HG03175 (cell line): ENCODE measurements around the gene GRB10.

Experiments
- ATAC-seq: cut with Tn5 transposase; IDR thresholded peaks from one replicate; pipeline ENCODE4 v1.9.1; 2021; ENCODE audit warnings: mild to moderate bottlenecking, moderate library complexity; ENCODE audit not compliant: unreplicated experiment

Gene GRB10

DNA sequence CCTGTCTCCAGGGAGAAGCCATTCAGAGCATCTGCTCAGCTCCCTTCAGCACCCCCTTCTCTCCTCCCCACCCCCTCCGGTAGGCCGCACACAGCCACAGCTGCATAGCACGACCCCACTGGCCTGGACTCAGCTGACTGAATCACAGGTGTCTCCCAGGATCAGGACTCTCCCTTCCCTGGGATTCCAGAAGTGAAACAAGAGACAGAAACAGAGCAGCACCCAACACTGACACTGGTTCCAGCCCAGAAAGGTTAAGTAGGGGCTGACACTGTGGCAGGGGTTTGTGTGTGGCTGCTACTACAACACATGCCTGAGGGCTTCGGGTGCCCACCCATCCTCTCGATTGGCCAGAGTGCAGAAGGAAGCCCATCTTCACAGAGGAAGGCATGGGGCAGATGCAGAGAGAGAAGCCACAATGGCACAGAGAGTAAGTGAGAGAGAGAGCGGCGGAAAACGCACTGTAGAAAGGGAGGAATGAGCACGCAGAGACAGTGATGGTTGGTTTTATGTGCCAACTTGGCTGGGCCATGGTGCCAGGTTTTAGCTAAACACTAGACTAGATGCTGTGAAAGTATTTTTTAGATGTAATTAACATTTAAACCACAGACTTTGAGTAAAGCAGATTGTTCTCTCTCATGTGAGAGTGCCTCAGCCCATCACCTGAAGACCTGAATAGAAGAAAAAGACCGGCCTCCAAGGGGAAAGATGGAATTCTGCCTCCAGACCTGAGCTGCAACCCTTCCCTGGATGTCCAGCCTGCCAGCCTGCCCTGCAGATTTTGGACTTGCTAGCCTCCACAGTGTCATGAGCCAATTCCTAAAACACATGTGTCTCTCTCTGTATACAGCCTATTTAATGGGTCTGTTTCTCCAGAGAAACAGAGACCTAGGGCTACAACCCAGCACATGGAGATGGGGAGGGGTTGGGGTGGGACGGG, 107.5 kb downstream of the GRB10 start:
- ATAC-seq: no peak

DNA sequence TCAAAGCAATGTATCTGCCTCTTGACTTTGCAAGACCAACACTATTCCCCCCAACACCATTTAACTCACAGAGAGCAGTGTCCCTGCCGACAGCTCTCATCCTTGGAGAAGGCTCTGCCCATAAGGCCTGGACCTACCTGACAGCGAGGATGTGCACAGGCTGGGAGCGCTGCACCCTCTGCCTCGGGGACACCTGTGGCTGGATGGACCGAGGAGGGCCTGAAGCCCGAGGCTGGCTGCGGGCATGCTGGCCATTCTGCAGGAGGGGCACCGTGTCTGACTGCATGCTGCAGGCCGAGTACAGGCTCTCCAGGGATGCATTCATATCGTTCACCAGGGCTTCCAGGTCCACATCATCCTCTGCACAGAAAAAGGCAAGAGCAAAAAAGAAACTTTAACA, 108.4 kb downstream of the GRB10 start:
- ATAC-seq: no peak

DNA sequence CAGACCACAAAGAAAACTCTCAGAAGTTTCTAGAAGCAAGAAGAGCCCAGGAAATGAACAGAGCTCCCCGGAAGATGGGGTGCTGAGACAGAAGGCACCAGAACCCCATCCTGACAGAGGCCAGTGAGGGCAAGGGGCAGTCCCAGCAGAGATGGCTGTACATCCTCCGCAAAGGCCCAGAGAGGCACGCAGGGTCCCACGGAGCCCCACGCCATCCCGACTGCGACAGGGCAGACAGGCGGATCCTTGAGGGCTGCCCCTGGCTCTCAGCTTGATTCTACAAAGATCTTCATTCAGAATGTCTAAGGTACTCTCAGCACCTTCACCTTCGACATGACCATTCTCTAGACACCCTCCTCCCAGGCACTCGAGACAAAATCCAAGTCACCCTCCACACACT, 109.6 kb downstream of the GRB10 start:
- ATAC-seq: no peak

DNA sequence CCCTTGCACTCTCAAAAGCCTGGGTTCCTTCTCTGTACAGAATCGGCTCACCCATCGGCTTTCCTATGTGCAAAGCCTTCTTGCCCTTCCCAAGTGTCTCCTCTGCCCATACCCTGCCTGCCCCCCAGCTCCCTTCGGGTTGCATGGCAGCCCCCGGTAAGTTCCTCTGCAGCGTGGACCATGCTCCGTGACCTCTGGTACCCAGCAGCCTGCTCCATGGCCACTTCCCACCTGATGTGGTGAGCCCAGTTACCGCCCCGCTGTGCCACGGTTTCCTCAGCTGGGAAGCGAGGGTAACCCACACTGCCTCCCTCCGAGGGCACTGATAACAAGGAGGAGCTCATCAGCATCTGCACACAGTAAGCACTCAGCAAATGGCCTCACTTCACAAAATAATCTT, 110.7 kb downstream of the GRB10 start:
- no peak for ATAC-seq

DNA sequence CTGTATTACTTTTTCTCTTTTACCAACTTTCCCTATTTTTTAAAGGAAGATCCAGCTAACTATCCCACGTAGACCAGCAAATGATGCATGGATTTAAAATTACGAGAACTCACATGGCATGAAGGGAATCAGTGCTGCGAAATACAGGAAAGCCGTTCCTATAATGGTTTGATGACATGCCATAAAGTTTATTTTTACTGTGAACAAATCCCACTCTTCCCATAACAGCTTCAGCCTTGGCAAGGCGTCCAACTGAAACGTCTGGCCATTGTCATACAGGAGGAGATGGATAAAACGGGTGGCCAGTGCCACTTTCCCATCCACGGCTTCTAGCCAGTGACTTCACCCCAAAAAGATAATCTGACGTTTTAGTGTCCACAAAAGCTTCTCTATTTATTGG, 111.3 kb downstream of the GRB10 start:
- ATAC-seq: no peak

DNA sequence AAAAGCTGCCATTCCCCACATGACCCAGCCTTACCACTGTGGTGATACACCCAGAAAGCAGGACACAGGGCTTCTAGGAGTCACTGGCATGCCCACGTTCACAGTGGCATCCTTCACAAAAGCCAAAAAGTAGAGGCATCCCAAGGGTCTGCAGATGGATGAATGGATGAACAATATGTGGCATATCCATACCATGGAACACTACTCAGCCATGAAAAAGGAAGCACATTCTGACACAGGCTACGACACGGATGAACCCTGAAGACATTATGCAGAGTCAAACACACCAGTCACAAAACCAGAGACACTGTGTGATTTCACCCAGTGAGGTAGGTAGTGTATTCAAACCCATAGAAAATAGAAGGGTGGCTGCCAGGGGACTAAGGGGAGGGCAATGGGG, 112.8 kb downstream of the GRB10 start:
- no peak for ATAC-seq

DNA sequence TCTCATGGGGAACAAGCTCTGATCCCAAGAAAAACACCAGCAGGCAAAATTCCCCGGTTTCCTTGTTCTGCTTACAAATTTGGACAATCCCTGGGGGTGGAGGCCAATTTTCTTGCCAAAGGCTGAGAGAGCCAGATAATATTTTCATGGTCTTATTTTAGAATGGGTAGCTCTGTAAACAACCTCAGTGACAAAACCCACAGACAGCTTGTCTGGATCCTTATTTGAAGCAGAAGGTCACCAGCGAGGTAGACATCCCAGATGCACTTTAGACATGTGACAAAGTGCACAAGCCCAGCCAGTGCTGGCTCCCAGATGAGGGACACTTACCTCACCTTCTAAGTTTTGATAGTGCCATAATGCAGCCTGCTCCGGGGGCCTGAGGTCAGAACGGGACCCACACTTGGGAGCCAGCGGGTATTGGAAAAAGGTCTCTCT, 114.9 kb downstream of the GRB10 start:
- ATAC-seq: no peak

DNA sequence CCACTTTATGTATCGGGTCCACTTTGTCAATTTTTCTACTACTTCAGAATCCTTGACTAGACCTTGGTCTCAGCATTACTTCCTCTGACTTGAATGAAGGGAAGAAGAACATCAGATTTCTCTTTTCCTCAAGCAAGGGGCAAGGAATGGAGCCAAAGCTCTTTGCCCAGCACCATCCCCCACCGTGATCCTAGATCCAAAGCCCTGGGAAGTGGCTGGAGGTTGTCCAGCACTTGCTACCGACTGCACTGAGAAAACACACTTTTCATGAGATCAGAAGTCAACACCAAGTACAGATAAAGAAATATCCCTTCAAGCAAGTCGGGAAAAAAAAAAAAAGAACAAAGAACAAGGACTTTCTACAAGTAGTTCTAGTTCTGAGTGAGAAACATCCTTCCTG, 115.4 kb downstream of the GRB10 start:
- ATAC-seq: no peak

DNA sequence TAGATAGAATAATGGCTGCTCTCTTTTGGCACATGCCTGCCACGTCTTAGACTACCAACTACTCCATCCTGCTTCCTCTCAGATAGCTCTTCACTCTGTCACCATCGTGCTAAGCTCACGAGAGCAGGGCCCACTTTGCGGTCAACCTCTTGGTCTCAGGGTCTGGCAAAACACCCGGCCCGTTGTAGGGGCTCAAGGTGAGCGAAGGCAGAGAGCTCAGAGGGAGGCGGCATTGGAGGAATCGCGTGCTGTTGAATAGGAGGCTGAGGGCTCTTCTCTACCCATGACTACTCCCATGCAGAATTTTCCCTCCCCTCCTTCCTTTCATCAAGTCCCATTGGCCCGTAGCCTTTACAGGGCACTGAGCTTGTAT, 116.6 kb downstream of the GRB10 start:
- no peak for ATAC-seq

DNA sequence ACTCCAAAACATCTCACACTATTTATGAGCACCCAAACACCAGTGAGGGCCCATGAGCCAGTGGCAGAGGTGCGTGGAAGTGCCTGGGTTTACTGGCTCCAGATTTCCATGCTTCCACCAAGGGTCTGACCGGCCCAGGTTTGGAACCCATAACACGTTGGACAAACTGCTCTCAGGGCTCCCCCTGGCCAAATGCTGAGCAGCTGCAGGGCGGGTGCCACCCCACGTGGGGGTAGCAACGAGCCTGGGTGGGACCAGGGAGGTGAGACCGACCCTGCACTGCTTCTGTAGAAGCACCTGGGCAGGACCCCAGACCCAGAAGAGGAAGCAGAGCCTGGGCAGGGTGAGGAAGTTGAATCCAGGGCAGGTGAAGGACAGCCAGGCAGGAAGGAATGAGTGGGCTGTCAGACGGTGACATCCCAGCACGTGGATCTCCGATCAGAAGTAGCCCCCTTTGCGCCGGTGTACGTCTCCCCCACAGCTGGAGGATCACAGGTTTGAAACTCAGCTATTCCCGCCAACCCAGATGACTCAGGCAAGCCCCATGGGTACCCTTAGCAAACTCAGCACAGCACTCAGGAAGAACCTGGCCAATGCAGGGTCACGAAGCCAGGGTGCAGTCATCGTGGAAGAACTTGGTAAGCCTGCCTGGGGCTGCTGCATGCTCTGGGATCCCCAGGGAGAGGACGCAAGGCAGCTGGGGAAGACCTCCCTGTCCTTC, 117.1 kb downstream of the GRB10 start:
- peak; percentile 3 for ATAC-seq

DNA sequence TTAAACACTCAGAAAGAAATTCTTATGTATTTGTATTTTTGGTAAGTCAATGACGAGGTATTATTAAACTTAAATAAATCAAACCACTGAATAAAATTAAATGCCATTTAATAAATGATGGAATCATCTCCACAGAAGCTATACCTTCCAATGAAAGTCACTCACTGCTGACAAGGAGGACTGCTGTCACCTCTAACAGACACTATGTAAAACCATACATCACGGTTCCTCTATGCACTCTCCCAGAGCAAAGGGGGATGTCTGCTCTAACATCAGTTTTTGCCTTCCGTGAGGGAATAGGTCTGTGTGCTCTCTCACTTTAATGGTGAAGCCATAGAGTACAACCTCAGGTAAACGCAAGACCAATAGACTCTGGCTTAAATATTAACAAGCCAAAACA, 117.8 kb downstream of the GRB10 start:
- peak; percentile 28 for ATAC-seq

DNA sequence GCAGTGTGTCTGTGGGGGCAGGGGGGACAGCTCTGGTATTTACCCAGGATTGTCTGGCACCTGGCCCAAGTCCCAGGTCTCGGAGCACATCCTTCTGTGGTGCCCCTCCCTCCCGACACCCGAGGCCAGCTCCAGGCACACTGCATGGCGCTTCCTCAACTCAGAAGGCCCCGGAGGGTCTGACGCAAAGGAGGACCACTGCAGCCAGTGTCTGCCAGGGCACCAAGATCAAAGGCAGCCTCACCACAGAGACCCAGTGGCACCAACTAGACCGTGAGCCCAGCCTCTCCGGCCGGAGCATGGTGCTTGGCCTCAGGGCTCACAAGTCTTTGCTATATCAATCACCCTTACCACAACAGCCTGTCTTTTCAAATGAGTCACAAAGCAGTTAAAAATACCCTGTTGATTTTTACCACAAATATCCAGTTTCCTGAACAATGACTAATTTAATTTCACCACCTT, 118.2 kb downstream of the GRB10 start:
- peak; percentile 69 for ATAC-seq

DNA sequence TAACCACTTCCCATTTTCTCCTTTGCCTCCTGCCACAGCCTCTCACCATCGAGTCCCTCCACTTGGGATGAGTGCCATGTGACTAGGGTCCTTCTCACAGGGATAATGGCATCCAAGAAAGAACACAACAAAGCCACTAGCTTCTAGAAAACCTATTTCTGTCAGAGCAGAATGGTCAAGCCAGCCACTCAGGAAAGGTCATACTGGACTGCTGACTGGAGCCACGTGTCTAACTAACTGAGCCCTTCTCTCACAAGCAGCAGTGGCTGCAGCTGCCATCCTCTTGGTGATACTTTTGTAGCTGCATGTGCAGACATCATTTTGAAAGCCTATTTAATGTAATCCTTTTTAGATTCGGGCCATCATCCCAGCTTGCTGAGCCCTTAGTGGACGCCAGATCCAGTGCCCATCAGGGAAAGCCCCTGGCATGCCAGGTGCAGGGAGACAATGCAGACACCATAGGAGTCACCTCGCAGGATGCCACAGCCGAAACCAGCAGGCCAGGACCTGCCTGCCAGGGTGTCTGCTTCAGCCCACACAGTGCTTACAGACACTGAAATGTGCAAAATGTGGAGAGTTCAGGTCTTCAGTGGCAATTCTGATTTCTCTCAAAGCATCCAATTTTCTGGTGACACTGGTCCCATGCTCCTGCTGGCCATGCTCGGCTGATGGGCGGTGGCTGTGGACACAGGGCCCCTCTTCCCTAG, 119.1 kb downstream of the GRB10 start:
- no peak for ATAC-seq

DNA sequence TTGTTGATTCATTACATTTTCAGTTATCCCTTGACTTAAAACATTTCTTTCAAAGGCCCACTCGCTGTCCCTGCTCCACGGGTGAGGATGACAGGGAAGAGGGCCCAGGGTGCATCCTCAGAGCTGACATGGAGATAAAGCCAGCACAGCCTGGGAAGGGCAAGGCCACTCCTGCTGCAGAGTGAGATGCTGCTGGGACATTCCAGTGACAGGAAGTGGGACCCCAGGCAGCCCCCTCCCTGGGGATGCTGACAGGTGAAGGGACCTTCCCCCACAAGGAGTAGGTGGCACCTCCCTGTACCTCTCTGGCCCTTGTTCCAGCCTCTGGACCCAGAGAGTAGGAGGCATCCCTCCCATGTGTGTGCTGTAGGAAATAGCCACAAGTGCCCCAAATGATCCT, 119.7 kb downstream of the GRB10 start:
- no peak for ATAC-seq

DNA sequence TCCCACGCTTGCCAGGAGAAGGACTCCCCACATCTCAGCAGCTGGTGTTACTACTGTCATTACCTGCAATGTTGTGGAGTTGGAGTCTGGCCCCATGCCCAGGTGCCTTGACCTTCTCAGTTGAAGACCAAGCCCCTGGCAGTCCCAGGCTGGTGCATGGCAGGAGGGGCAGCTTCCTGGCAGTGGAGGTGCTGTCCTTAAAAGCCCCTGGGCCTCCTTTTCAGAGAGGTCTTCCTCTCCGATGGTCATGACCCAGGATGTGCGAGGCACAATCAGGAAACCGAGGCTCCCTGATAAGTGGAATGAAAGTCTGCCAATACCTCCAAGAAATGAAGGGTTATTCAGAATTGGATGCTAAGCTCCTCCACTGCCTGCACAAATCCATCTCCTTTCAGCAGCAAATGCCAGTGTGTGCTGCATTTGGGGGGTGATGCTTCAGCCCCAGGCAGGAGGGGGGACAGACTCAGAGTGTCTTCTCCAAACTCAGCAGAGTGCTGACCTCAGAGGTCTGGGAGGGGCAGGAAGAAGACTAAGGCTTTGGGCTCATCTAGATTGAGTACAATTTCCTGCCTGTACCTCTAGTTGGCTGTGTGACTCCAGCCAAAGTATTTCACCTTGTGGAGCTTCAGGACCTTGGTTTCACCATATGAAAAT, 120.5 kb downstream of the GRB10 start:
- no peak for ATAC-seq

DNA sequence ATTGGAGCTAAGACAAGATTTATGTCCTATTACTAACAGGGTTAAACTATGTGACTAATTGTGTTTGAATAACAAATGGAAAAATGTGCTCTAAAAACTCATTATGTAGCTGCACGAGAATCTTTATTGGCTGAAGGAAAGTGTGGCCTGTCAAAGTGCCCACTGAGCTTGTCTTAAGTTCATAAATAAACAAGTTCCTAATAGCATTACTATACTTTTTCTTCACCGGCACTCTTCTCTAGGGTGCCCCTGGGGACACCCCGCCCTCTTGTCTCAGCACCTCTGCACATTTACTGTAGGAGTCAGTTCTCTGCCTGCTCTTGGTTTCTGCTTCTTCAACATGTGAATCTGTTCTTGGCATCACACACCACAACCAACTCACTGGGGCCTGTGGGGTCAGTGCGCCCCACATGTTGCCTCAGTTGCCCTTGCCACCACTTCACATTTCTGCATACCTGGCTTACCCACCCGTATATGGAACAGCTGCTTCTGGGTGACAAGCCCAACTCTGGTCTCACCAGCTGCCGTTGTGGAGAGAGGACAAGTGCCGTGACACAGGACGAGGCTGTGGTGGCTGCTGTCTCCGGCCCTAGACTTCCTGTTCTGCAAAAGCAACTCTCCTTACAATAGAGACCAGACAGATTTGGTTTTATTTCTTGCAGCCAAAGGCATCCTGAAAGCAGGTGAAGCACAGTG, 121.2 kb downstream of the GRB10 start:
- peak; percentile 55 for ATAC-seq

DNA sequence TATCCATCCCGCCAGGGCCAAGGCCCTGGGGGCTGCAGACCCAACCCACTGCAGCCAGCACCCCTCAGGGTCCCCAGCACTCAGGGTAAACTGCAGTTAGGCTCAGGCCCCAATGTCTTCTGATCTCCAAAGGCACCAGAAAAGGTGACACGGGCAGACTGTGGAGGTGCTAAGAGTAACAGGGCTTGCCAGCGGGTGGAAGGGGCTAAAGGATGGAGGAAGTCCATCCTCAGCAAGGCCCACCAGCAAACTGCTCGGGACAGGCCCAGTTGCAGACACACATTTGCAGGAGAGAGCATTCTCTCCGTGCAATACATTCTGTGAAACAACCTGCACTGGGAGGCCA, 121.9 kb downstream of the GRB10 start:
- no peak for ATAC-seq

DNA sequence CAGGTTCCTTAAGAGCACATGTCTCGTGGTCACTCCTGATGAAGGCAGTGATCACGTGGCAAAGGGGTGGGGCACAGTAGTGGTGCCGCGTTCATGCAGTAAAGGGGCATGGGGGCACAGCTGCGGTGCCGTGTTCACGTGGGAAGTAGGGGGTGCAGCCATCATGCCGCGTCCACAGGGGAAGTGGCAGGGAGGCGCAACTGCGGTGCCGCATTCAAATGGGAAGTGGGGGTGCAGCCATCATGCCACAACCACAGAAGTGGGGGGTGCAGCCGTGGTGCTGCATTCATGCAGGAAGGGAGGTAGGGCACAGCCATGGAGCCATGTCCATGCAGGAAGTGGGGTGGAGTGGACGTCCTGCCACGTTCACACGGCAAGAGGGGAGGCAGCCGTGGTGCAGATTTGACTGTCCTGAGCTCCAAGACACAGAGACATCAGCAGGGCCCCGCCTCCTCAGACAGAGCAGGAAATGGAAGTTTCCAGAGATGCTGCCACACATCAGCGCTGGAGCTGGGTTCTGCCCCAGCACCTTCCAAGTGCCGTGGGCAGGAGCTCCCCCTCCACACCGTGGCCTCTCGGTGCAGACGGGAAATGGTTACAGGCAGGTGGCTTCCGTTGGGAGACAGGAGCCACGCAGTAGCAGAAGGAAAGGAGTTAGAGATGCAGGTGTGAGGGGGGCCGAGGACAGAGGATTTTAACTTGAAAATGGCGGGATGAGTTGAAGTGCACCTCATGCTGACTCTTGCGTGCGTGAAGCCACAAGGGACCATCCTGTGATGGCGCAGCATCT, 122.5 kb downstream of the GRB10 start:
- ATAC-seq: no peak

DNA sequence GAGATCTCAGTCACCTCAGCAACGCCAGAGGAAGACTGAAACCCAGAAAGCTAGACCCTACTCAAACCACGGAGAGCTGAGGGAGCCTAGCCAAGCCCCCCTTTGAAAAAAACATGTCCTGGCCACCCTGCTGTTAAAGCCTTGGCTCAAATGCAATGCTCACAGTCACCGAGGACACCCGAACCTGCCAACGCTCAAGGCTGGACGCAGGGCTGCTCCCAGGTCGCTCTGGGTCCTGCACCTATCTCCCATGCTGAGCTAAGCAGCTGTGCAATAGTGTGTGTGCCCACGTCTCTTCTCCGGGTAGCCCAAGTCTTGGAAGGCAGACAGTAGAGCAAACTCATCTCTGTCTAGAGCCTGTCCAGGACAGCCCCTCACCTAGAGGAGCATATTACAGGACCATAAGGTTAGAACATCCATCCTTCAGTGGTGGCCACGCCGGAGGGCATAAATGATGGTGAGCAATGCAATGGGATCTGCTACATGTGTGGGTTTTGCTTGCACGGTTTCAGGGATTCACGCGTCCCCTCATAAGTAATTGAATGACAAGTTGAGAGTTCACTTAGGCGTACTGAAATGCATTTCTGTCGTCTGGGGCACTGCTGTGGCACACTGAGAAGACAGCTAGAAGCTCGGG, 123.2 kb downstream of the GRB10 start:
- ATAC-seq: no peak
